RPMI8226 (cell line): Measurements from ENCODE around the gene SOCS3.

Experiments used
- DNase-seq: peaks from one replicate; pipeline ENCODE4 v3.0.0-alpha.2; 2015

SOCS3 gene

GRCh38 chr17:78366109-78366848 lies 6.4 kb upstream of the SOCS3 start:
- DNase-seq: no peak

DNA sequence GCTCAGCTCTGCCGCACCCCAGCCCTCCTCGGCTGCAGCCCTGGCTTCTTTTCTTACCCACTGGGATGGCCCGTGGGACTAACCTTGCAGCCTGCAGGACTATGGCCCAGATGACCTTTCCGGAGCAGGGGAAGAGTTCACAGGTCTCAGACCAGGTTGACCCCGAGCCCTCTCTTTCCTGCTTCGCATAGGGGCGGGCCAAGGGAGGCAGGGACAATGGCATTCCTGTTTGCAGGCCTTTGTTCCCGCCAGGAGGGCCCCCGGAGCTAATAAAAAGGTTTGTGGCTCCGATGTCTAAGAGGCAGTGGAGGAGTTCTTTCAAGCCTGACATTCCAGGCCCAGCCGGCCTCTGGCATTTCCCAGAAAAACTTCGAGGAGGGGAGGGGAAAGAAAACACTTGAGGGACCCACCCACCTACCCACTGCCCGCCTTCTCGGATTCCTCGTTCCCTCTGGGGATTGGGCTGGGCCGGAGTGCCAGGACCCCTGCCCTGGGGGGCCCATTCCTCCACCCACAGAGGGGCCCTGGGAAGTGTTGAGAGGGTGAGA lies 5.8 kb upstream of the SOCS3 start:
- no peak for DNase-seq

- DNase-seq: no peak
These were observed 4.8 kb upstream of the SOCS3 start for GRCh38 chr17:78364436-78365281.

- DNase-seq: no peak
These were observed 2.8 kb upstream of the SOCS3 start for GRCh38 chr17:78362671-78363070.

DNA sequence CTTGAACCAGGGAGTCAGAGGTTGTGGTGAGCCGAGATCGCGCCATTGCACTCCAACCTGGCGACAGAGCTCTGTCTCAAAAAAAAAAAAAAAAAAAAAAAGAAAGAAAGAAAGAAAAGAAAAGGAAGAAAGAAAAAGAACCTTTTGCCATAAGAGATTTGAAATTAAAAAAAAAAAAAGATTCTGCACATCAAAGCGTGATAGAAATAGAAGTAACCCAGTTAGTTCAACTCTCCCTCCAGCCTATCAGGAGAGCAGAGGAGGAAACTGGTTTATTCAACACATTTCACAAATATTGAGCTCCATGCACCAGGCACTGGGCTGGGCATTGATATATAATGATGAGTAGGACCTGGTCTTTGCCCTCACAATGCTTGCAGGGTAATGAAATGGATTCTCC lies 2.4 kb upstream of the SOCS3 start:
- no peak for DNase-seq

DNA sequence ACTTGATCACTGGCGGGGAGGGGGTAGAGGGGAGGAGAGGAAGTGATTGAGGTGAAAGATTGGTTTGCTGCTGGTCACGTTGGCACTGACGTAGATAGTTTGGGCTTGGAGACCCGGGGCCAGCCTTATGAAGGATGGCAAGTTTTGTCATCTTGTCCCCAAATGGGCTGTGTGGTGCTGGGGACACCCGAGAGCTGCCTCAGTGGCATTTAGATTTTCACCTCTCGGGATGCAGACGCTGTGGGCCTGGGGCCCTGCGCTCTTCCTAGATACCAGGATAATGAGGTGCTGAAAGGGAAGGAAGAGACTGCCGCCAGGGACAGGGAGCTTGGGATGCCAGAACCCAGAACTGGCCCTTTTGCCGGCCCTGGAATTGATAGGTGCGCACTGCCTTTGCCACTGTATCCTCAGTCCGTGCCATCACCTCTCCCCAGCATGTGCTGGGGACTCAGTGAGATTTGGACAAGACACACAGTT lies 1.4 kb upstream of the SOCS3 start:
- no peak for DNase-seq

DNA sequence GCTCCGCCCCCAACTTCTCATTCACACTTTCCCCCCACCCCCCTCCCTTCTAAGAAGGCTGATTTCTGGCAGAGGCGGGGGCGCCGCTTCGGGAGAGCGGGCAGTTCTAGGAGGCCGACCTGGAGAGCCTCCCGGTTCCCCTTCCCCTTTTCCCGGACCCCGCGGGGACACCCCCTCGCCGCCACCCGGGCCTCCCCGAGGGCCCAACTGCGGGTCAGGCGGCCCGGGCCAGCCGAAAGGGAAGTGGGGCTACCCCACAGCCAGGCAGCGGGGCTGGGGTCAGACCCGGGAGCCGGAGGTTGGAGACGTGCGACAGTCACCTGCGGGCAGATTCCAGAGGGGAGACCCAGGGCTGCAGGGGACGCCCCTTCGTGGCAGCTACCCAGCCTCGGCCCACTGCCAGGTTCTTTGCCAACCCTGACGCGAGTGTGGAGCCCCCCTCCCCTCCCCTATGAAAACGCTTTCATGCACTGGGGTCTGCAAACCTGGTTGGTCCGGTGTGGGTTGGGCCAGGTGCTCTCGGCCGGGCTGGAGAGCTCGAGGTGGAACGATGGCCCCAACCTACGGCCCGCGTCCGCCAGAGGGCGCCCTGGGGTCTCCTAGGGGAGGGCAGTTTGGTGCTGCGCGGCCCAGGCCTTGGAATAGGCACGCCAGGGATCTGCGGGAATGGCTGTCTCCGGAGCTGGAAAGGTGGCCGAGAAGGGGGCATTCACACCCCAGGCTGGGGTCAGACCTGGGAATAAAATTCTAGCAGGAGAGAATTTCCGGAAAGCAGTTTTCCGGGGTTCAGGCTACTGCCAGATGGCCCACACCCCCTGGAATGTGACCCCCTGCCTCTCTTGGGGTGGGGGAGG lies 721 bp upstream of the SOCS3 start:
- peak; percentile 94 for DNase-seq

- no peak for DNase-seq
These were observed 418 bp downstream of the SOCS3 start for GRCh38 chr17:78359321-78359996.

DNA sequence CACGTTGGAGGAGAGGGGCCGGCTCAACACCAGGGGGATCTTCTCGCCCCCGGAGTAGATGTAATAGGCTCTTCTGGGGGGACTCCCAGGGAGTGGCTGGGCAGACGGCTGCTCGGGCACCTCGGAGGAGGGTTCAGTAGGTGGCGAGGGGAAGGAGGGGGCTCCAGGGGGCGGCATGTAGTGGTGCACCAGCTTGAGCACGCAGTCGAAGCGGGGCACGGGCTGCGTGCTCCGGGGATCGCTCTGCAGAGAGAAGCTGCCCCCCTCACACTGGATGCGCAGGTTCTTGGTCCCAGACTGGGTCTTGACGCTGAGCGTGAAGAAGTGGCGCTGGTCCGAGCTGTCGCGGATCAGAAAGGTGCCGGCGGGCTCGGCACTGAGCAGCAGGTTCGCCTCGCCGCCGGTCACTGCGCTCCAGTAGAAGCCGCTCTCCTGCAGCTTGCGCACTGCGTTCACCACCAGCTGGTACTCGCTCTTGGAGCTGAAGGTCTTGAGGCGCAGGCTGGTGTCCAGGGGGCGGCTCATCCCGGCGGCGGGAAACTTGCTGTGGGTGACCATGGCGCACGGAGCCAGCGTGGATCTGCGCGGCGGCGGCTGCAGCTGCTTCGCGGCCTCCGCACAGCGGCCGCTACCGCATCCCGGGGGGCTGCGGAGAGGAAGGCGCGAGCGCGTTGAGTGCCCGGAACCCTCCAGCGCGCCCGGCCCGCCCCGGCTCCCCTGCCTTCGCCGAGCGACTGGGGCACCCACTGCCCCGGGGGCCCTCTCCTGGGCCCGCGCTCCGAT lies 1.1 kb downstream of the SOCS3 start:
- DNase-seq: no peak

DNA sequence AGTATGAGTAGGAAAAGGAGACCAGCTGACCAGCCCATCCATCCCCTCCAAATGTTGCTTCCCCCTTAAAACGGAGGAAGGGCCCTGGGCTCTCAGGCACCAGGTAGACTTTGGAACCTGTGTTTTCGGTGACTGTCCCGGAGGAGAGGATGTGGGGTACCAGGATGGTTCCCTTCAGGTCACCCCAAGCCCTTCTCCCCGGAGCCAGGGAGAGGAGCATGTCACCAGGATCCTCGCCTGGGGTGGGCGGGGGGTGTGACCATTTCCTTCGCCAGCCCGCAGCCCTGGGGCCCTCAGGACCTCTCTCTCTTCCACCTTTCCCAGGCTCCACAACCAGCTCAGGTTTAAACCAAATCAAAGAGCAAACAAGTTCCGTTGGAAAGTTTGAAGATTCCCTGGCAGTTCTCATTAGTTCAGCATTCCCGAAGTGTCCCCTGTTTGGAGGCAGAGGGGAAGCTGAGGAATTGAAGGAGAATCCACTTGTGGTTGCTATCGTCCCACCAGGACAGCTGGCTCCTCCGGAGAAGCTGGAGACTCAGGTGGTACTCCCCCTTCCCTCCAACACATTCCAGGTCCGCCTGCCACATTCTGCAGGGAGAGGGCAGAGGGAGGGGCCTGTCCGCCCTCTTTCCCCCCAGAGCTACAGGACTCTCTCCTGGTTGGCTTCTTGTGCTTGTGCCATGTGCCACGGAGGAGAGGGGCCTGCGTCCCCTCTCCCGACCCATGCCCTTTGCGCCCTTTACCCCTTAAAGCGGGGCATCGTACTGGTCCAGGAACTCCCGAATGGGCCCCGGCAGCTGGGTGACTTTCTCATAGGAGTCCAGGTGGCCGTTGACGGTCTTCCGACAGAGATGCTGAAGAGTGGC lies 2.0 kb downstream of the SOCS3 start:
- no peak for DNase-seq

GRCh38 chr17:78357177-78357586 lies 2.7 kb downstream of the SOCS3 start:
- DNase-seq: no peak

DNA sequence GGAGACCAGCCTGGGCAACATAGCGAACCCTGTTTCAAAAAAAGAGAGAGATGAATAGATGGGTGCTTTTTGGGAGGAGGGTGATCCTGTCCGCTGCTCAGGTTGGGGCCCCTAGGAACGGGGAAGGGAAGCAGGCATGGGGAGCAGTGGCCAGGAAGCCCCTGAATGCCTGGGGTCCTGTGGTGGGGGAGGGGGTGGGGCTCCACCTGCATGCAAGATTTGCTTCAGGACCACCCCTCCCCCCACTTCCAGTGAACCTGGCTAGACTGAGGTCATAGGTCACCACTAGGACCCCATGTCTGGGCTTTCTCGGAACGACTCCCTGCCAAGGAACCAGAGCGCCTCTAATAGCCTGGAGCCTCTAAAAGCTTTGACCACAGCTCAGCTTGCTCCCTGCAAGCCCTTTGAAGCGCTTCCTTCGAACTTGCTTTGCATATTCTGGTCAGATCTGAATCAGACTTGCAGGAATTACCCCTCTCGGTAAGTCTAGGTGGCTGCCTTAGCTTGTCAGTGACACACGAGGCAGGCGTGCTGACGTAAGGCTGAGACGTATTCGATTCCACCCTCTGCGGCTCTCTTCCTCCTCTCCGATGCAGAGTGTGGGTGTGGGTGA lies 3.7 kb downstream of the SOCS3 start:
- DNase-seq: peak; percentile 93

DNA sequence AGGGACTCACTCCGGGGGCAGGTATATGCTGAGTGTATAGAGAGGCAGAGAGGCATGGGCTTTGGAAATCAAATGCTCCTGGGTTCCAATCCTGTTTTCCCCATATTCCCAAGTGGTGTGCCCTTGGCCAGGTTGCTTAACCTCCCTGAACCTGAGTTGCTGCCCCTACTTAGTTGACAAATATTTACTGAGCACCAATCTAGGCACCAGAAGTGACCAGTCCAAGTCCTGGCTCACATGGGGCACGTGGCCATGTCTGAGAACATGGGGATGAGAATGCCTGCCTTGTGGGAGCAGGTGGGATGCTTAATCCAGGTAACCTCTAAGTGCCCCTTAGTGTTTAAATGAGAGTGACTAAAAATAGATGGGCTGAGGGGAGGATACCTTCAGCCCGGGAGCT lies 4.2 kb downstream of the SOCS3 start:
- no peak for DNase-seq

DNA sequence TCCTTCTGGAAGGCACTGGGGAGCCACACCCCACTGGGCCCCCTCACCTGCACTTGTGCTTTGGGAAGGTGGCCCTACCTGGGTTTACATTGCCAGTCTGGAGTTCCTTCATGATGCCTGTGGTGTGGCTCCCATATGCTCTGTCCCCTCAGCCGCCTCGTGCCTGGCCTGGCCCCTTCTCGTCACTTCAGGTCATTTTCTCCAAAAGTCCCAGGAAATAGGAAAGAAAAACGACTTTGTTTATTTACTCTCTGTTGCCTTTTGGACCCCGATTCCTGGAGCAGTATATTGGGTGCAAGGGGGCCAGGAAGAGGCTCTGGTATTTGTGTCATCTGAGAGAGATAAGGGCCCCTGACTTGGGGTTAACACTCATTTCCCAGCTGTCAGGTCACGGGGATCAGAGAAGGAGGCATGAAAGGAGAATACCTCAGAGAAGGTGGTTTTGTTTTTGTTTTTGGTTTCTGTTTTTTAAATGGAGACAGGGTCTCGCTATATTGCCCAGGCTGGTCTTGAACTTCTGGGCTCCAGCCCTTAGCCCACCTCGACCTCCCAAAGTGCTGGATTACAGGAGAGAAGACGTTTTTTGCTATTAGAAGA lies 4.7 kb downstream of the SOCS3 start:
- no peak for DNase-seq

DNA sequence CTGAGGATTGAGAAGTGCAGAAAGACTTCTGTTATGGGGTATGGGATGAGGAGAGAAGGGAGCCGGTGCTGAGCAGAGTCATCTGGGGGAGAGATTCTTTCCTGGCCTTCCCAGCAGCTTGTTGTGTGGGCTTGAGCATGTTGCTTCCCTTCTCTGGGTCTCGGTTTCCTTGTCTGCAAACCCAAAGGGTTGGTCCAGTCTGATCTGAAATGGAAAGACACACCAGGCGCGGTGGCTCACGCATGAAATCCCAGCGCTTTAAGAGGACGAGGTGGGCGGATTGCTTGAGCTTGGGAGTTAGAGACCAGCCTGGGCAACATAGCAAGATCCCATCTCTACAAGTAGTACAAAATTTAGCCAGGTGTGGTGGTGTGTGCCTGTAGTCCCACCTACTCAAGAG lies 6.0 kb downstream of the SOCS3 start:
- DNase-seq: no peak

GRCh38 chr17:78351449-78352006 lies 8.3 kb downstream of the SOCS3 start:
- DNase-seq: no peak

DNA sequence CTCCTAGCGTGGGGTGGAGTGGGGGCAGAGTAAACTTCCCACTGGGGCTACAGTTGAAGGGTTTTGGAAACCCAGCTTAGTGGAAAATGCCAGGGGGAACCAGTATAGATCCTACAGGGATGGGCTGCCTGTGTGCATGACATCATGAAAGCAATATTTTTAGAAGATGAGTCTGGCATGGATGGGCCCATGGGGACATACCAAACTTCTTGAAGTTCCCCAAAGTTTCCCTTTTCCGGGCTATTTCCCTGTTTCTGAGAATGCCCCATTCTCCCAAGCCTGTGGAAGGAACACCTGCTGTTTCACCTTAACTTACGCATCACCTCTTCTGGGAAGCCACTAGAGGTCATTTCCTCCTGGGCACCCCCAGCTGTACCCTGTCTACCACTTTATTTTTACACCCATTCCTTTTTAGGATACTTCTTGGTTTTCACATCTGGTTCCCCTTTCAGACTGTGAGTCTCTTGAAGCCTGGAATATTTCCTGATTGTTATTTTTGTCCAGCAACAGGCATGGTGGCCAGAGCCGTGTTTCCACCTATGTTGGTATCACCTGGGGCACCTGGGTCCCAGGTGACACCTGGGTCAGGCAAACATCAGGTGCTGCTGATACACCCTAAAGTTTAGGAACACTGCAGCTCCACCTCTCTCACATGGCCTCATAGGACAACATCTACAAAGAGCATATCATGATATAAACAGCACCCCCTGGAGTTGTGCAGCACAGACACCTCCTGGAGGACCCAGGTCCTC lies 9.8 kb downstream of the SOCS3 start:
- DNase-seq: peak; percentile 75

DNA sequence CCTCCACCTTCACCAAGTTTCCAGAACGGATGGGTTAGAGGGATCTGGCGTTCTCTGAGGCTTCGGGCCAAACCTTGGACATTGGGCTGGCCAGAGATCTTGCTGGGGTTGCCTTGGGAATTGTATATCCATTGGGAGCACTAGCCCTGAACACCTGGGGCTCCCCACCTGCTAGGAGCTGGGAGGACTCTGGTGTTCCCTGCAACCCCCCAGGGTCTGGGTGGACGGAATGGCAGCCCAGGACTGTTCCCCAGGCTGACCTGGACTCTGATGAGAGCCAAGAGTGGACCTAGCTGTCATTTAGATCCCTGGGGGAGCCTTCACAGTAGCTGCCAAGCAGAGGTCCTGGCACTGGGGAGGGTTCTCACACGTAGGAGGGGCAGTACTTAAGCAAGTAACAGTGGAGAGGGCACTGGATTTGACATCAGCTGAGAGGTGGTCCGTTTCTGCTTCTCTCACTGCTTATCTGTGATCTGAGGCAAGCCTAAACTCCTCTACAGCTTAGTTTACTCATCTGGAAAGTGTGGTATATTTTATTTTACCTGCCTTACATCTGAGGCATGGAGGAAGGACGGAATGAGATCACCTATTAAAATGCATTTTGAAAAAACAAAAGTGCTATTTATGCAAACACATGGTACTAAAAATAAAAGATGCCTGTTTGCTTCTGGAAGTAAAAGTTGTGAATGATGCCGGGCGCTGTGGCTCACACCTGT lies 11.7 kb downstream of the SOCS3 start:
- no peak for DNase-seq
